Fibroblast of skin of right biceps (primary cell): Measurements from ENCODE around the gene LYRM4.

Source experiments
- DNase-seq: peaks from one replicate; pipeline ENCODE4 v3.0.0-alpha.2; 2013

LYRM4 gene

GRCh38 chr6:5241252-5241651 is 19.5 kb downstream of the LYRM4 start:
- no peak for DNase-seq

GRCh38 chr6:5238336-5238735 is 22.4 kb downstream of the LYRM4 start:
- DNase-seq: no peak

- DNase-seq: no peak
Measured at GRCh38 chr6:5237805-5238204, 22.9 kb downstream of the LYRM4 start.

GRCh38 chr6:5235830-5236229 is 24.9 kb downstream of the LYRM4 start:
- DNase-seq: no peak

GRCh38 chr6:5234874-5235273 is 25.9 kb downstream of the LYRM4 start:
- DNase-seq: no peak

- DNase-seq: no peak
Measured at GRCh38 chr6:5231289-5231688, 29.5 kb downstream of the LYRM4 start.

GRCh38 chr6:5230081-5230480 is 30.7 kb downstream of the LYRM4 start:
- DNase-seq: no peak

GRCh38 chr6:5229356-5229755 is 31.4 kb downstream of the LYRM4 start:
- DNase-seq: no peak

GRCh38 chr6:5223309-5223708 is 37.4 kb downstream of the LYRM4 start:
- DNase-seq: no peak

- no peak for DNase-seq
Measured at GRCh38 chr6:5220443-5220842, 40.3 kb downstream of the LYRM4 start.

- DNase-seq: no peak
Measured at GRCh38 chr6:5219011-5219691, 41.6 kb downstream of the LYRM4 start.

- no peak for DNase-seq
Measured at GRCh38 chr6:5217356-5217755, 43.4 kb downstream of the LYRM4 start.

- no peak for DNase-seq
Measured at GRCh38 chr6:5215799-5216198, 45.0 kb downstream of the LYRM4 start.

- peak; percentile 37 for DNase-seq
Measured at GRCh38 chr6:5215159-5215558, 45.6 kb downstream of the LYRM4 start.

- DNase-seq: peak; percentile 46
Measured at GRCh38 chr6:5214570-5215052, 46.1 kb downstream of the LYRM4 start.

- peak; percentile 75 for DNase-seq
Measured at GRCh38 chr6:5213836-5214235, 46.9 kb downstream of the LYRM4 start.

GRCh38 chr6:5211492-5211891 is 49.3 kb downstream of the LYRM4 start:
- DNase-seq: no peak

GRCh38 chr6:5208471-5208971 is 52.2 kb downstream of the LYRM4 start:
- DNase-seq: peak; percentile 88

GRCh38 chr6:5208057-5208456 is 52.7 kb downstream of the LYRM4 start:
- DNase-seq: peak; percentile 88

GRCh38 chr6:5206920-5207561 is 53.7 kb downstream of the LYRM4 start:
- no peak for DNase-seq

GRCh38 chr6:5205877-5206850 is 54.6 kb downstream of the LYRM4 start:
- peak; percentile 69 for DNase-seq

GRCh38 chr6:5205035-5205507 is 55.7 kb downstream of the LYRM4 start:
- peak; percentile 32 for DNase-seq

GRCh38 chr6:5204376-5204775 is 56.4 kb downstream of the LYRM4 start:
- no peak for DNase-seq
